Neural progenitor cell (in vitro differentiated cells): ENCODE data around the gene EFTUD2. TPM values are rescaled to one million over a fixed set of nuclear protein-coding genes. Genes with fewer than 3 reads are reported as not detected.

ENCODE experiments used
- DNase-seq: peaks from one replicate; pipeline ENCODE4 v3.0.0-alpha.2; 2016; ENCODE audit warnings: low spot score
- H2AFZ ChIP-seq: fragments of 200-600 bp; sonication (generic); replicated peaks from 2 replicates; pipeline ENCODE4 v1.6.1; 2016; ENCODE audit warnings: antibody characterized with exemption
- H3F3A ChIP-seq: fragments of 200-600 bp; sonication (generic); 2 replicates; pipeline ENCODE4 v1.6.1; 2016; ENCODE audit warnings: antibody characterized with exemption, low read depth
- H3K27ac ChIP-seq: fragments of 200-600 bp; sonication (generic); 2 replicates; pipeline ENCODE4 v1.5.1; 2016; ENCODE audit warnings: mild to moderate bottlenecking
- H3K27me3 ChIP-seq: fragments of 200-600 bp; sonication (generic); 2 replicates; pipeline ENCODE4 v1.6.1; 2016; ENCODE audit warnings: mild to moderate bottlenecking, moderate library complexity
- H3K36me3 ChIP-seq: fragments of 200-600 bp; sonication (generic); 2 replicates; pipeline ENCODE4 v1.5.1; 2016
- H3K4me1 ChIP-seq: fragments of 200-600 bp; sonication (generic); 2 replicates; pipeline ENCODE4 v1.6.1; 2016; ENCODE audit warnings: mixed run types
- H3K4me2 ChIP-seq: fragments of 200-600 bp; sonication (generic); 2 replicates; pipeline ENCODE4 v1.6.1; 2016
- H3K4me3 ChIP-seq: fragments of 200-600 bp; sonication (generic); 2 replicates; pipeline ENCODE4 v1.5.1; 2016
- H3K79me2 ChIP-seq: fragments of 200-600 bp; sonication (generic); 2 replicates; pipeline ENCODE4 v1.6.1; 2016; ENCODE audit warnings: low read depth
- H3K9ac ChIP-seq: fragments of 200-600 bp; sonication (generic); 2 replicates; pipeline ENCODE4 v1.6.1; 2016
- H3K9me3 ChIP-seq: fragments of 200-600 bp; sonication (generic); 2 replicates; pipeline ENCODE4 v1.5.1; 2016; ENCODE audit warnings: low read depth
- H4K20me1 ChIP-seq: fragments of 200-600 bp; sonication (generic); 2 replicates; pipeline ENCODE4 v1.6.1; 2016; ENCODE audit warnings: low read depth
- H3K27ac Mint-ChIP-seq: 3 replicates; pipeline ENCODE4 v1.8.0; 2021; ENCODE audit warnings: mixed read lengths
- H3K27me3 Mint-ChIP-seq: 2 replicates; pipeline ENCODE4 v1.8.0; 2022; ENCODE audit warnings: low read depth, mild to moderate bottlenecking, inconsistent platforms, moderate library complexity, mixed read lengths; ENCODE audit not compliant: insufficient read depth
- H3K36me3 Mint-ChIP-seq: 3 replicates; pipeline ENCODE4 v1.8.0; 2021; ENCODE audit warnings: mixed read lengths
- H3K4me1 Mint-ChIP-seq: 3 replicates; pipeline ENCODE4 v1.8.0; 2021; ENCODE audit warnings: mixed read lengths
- H3K4me3 Mint-ChIP-seq: 3 replicates; pipeline ENCODE4 v1.8.0; 2021; ENCODE audit warnings: mild to moderate bottlenecking, moderate library complexity, mixed read lengths
- H3K9me3 Mint-ChIP-seq: 3 replicates; pipeline ENCODE4 v1.8.0; 2020; ENCODE audit warnings: mixed read lengths
- CTCF ChIP-seq: fragments of 200-600 bp; sonication (generic); IDR thresholded peaks from 2 replicates; pipeline ENCODE4 v1.5.1; 2017; ENCODE audit warnings: antibody characterized with exemption, mild to moderate bottlenecking
- EZH2 ChIP-seq: fragments of 200-600 bp; sonication (generic); IDR thresholded peaks from 2 replicates; pipeline ENCODE4 v1.6.1; 2017; ENCODE audit warnings: antibody characterized with exemption, mild to moderate bottlenecking, moderate library complexity
- EZH2phosphoT487 ChIP-seq: fragments of 200-600 bp; sonication (generic); IDR thresholded peaks from 2 replicates; pipeline ENCODE4 v1.6.1; 2017; ENCODE audit warnings: antibody characterized with exemption
- total RNA-seq: library from RNA; depleted of rRNA; stranded (reverse); fragments of >200 nt; gene quantifications from 2 replicates; pipeline ENCODE4 v1.2.3, GENCODE V29; 2015; ENCODE audit warnings: low replicate concordance

Gene EFTUD2
- total RNA-seq, 1 donor from 2014 or later: 185 TPM

GRCh38 chr17:44903012-44903685, 3.9 kb upstream of the EFTUD2 start:
- Histone ChIP-seq H3K79me2 (peaks cover 11% of the 10 kb centered on the region), H3K27ac (no peak overlapping the region), H3K9ac (peak overlapping the region; percentile 24), H3F3A (peaks cover 7% of the 10 kb centered on the region), H3K27me3 (no peaks in the 10 kb centered on the region), H3K36me3 (no peaks in the 10 kb centered on the region), H2AFZ (no peak overlapping the region), H3K4me2 (no peak overlapping the region), H3K4me1 (no peaks in the 10 kb centered on the region), H3K4me3 (no peak overlapping the region), H4K20me1 (peaks cover 5% of the 10 kb centered on the region), H3K9me3 (no peaks in the 10 kb centered on the region)
- H3K36me3 Mint-ChIP-seq: no peaks in the 10 kb centered on the region
- DNase-seq: no peak
- TF ChIP-seq EZH2phosphoT487 (no peak), EZH2 (no peak), CTCF (no peak)
- H3K4me3 Mint-ChIP-seq: no peak overlapping the region
- H3K9me3 Mint-ChIP-seq: no peaks in the 10 kb centered on the region
- peaks cover 31% of the 10 kb centered on the region for H3K4me1 Mint-ChIP-seq
- no peak overlapping the region for H3K27ac Mint-ChIP-seq
- H3K27me3 Mint-ChIP-seq: no peaks in the 10 kb centered on the region

GRCh38 chr17:44902135-44902760, 3.0 kb upstream of the EFTUD2 start:
- H3K27ac ChIP-seq: no peak overlapping the region
- no peak overlapping the region for H3K4me3 ChIP-seq
- no peaks in the 10 kb centered on the region for H3K36me3 ChIP-seq
- H2AFZ ChIP-seq: no peak overlapping the region
- no peak for TF ChIP-seq CTCF
- TF ChIP-seq EZH2phosphoT487: no peak
- H3K4me1 Mint-ChIP-seq: peaks cover 31% of the 10 kb centered on the region
- H3K9ac ChIP-seq: no peak overlapping the region
- peaks cover 20% of the 10 kb centered on the region for H3K79me2 ChIP-seq
- H3K9me3 Mint-ChIP-seq: no peaks in the 10 kb centered on the region
- no peaks in the 10 kb centered on the region for H3K4me1 ChIP-seq
- no peaks in the 10 kb centered on the region for H3K27me3 ChIP-seq
- no peak overlapping the region for H3K4me2 ChIP-seq
- peak overlapping the region; percentile 50 for H3K27ac Mint-ChIP-seq
- H3F3A ChIP-seq: peaks cover 7% of the 10 kb centered on the region
- H3K9me3 ChIP-seq: no peaks in the 10 kb centered on the region
- H3K4me3 Mint-ChIP-seq: no peak overlapping the region
- no peak for DNase-seq
- H3K27me3 Mint-ChIP-seq: no peaks in the 10 kb centered on the region
- H3K36me3 Mint-ChIP-seq: no peaks in the 10 kb centered on the region
- H4K20me1 ChIP-seq: peaks cover 6% of the 10 kb centered on the region

GRCh38 chr17:44901411-44901921, 2.2 kb upstream of the EFTUD2 start:
- TF ChIP-seq CTCF (no peak), EZH2phosphoT487 (no peak), EZH2 (no peak)
- Mint-ChIP-seq H3K4me3 (peak overlapping the region; percentile 96), H3K9me3 (no peaks in the 10 kb centered on the region), H3K27me3 (no peaks in the 10 kb centered on the region), H3K36me3 (no peaks in the 10 kb centered on the region), H3K27ac (peak overlapping the region; percentile 19), H3K4me1 (peaks cover 28% of the 10 kb centered on the region)
- H3K27ac ChIP-seq: no peak overlapping the region
- H4K20me1 ChIP-seq: peaks cover 6% of the 10 kb centered on the region
- DNase-seq: no peak
- no peaks in the 10 kb centered on the region for H3K9me3 ChIP-seq
- H3K79me2 ChIP-seq: peaks cover 27% of the 10 kb centered on the region
- H3K27me3 ChIP-seq: no peaks in the 10 kb centered on the region
- H3K9ac ChIP-seq: no peak overlapping the region
- no peaks in the 10 kb centered on the region for H3K4me1 ChIP-seq
- H3K4me2 ChIP-seq: no peak overlapping the region
- peaks cover 12% of the 10 kb centered on the region for H3F3A ChIP-seq
- H3K36me3 ChIP-seq: no peaks in the 10 kb centered on the region
- H2AFZ ChIP-seq: no peak overlapping the region
- H3K4me3 ChIP-seq: no peak overlapping the region
